Measurements from ENCODE around the gene CNOT8.
A peak's percentile ranks its signal among the peaks of the same experiment; 100 is the strongest.
"Not testable (repeated sequence)": the region's sequence is repeated elsewhere in the genome, so short reads cannot be mapped to it uniquely, and the experiment has no call there.

The CNOT8 gene

DNA sequence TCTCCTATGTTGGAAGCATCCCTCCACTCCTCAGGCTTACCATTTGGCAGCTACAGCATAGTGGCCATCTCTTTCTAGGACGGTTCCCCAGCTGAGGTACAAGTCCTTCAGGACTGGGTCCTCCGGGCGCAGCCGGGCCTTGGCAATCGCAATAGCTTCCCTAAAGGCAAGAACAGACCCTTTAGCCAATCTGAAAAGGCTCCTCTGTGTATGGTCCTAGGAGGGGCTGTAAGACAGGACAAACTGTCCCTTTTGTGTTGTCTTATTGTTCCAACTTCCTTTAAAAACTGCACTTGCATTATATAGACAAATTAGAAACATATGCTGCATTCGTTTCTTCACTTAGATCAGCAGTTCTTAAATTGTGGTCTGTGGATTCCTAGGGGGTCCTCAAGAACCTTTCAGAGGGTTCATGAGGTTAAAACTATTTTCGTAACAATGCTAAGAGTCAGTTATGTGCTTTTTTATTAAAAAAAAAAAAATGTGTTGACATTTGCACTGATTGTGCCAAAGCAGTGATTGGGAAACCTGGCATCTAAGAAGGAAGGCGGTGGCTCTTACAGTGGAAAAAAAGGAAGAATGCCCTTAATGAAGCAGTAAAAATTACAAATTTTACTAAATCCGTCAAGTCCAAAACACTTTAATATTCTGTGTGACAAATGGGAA is 40.9 kb downstream of the CNOT8 start:
- no peaks in the 10 kb centered on the region for H3K27me3 Mint-ChIP-seq
- H3K27ac Mint-ChIP-seq = peak overlapping the region; percentile 55
- no peaks in the 10 kb centered on the region for H3K4me1 Mint-ChIP-seq
- CTCF ChIA-PET = no interaction called here
- no peak for DNase-seq
- H3K4me3 Mint-ChIP-seq = no peak overlapping the region
- H3K36me3 Mint-ChIP-seq = peaks cover 51% of the 10 kb centered on the region
- no peaks in the 10 kb centered on the region for H3K9me3 Mint-ChIP-seq

DNA sequence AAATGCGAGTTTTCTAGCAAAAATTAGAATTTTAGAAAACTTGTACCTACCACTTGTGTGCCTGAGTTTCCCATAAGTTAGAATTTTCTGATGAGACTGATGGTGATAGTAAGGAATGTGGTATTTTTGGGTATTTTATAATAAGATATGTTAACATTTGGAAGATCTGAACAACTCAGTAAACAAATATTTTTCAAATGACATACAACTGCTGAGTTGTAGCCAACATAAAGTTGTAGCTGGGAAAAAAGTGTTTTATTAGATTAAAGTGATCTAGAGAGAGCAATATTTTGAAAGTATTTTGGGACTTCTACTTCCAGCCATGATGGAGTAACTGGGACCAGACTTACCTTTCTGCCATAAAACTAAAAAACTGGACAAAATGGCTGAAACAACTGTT is 41.6 kb downstream of the CNOT8 start:
- H3K4me3 Mint-ChIP-seq = no peak overlapping the region
- no peaks in the 10 kb centered on the region for H3K27me3 Mint-ChIP-seq
- CTCF ChIA-PET = no interaction called here
- H3K4me1 Mint-ChIP-seq = no peaks in the 10 kb centered on the region
- no peak for DNase-seq
- H3K27ac Mint-ChIP-seq = no peak overlapping the region
- H3K9me3 Mint-ChIP-seq = no peaks in the 10 kb centered on the region
- peaks cover 55% of the 10 kb centered on the region for H3K36me3 Mint-ChIP-seq

DNA sequence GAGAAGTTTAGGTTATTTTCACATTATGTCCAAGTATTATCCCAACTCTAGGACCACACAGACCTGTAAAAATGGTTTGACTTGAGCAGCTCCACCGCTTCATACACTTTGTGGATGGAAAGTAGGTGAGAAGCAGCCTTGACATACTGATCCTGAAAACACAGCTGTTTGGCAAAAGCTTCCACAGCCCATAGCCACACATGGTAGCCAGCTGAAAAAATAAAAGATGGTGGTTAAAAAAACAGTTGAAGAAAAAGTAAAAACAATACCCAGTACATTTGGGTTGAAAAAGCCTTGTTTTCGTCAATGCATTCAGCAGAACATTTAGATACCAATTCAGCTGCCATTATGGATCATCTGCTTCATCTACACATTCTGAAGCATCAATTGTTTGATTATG is 42.8 kb downstream of the CNOT8 start:
- CTCF ChIA-PET = no interaction called here
- Mint-ChIP-seq H3K4me3 (no peak overlapping the region), H3K27me3 (no peaks in the 10 kb centered on the region), H3K27ac (no peak overlapping the region), H3K9me3 (no peaks in the 10 kb centered on the region), H3K36me3 (peaks cover 50% of the 10 kb centered on the region), H3K4me1 (no peaks in the 10 kb centered on the region)
- DNase-seq = no peak

DNA sequence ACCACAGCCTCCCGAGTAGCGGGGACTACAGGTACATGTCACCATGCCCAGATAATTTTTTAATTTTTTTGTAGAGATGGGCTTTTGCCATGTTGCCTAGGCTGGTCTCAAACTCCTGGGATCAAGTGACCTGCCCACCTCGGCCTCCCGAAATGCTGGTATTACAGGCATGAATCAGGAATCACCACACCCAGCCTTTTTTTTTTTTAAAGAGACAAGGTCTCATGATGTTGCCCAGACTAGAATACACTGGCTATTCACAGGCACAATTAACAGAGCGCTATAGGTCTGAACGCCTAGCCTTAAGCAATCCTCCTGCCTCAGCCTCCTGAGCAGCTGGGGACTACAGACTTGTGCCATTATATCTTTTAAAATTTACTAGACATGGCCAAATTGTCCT is 43.5 kb downstream of the CNOT8 start:
- H3K9me3 Mint-ChIP-seq = no peaks in the 10 kb centered on the region
- peaks cover 47% of the 10 kb centered on the region for H3K36me3 Mint-ChIP-seq
- no peaks in the 10 kb centered on the region for H3K27me3 Mint-ChIP-seq
- no peak overlapping the region for H3K27ac Mint-ChIP-seq
- H3K4me3 Mint-ChIP-seq = no peak overlapping the region
- H3K4me1 Mint-ChIP-seq = no peaks in the 10 kb centered on the region
- CTCF ChIA-PET = interaction anchor here (1.0 kb wide), 1 partner anchor 43 kb away, joined by 4 read pairs; no protein-coding TSS in a partner anchor
- no peak for DNase-seq

DNA sequence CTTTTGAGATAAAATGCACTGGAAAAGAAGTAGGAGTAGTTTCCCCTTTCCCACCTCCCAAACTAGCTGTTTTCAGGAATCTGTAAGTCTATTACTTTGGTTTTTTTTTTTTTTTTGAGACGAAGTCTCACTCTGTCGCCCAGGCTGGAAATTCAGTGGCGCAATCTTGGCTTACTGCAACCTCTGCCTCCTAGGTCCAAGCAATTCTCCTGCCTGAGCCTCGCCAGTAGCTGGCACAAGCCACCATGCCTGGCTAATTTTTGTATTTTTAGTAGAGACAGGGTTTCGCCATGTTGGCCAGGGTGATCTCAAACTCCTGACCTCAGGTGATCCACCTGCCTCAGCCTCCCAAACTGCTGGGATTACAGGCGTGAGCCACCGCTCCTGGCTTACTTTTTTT is 47.2 kb downstream of the CNOT8 start:
- H3K4me1 Mint-ChIP-seq, H3K27me3 Mint-ChIP-seq, H3K4me3 Mint-ChIP-seq, H3K9me3 Mint-ChIP-seq, DNase-seq, CTCF ChIA-PET, H3K27ac Mint-ChIP-seq: not testable (repeated sequence)
- H3K36me3 Mint-ChIP-seq = peaks cover 39% of the 10 kb centered on the region

DNA sequence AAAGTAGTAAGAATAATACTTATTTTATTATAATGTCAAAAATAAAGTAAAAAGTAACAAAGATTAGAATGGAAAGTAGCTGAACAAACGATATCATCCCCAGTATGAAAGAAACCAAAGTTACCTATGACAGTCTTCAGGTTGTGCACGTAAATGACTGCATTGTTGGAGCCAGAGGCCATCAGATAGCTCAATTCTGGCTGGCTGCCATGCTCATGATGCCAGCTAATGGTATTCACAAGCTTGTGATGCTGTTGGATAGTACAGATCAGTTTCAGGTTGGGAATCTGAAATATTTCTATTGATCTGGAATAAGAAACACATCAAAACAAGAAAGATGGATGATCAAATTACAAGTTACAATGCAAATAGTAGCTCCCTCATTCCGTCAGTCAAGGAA is 58.4 kb downstream of the CNOT8 start:
- CTCF ChIA-PET = interaction anchor here (1.3 to 1.5 kb wide), 2 partner anchors 10 to 12 kb away, joined by 4 to 6 read pairs; no protein-coding TSS in a partner anchor
- no peak overlapping the region for H3K4me3 Mint-ChIP-seq
- DNase-seq = no peak
- H3K36me3 Mint-ChIP-seq = peaks cover 38% of the 10 kb centered on the region
- H3K27me3 Mint-ChIP-seq = no peaks in the 10 kb centered on the region
- H3K4me1 Mint-ChIP-seq = no peaks in the 10 kb centered on the region
- no peak overlapping the region for H3K27ac Mint-ChIP-seq
- H3K9me3 Mint-ChIP-seq = no peaks in the 10 kb centered on the region

DNA sequence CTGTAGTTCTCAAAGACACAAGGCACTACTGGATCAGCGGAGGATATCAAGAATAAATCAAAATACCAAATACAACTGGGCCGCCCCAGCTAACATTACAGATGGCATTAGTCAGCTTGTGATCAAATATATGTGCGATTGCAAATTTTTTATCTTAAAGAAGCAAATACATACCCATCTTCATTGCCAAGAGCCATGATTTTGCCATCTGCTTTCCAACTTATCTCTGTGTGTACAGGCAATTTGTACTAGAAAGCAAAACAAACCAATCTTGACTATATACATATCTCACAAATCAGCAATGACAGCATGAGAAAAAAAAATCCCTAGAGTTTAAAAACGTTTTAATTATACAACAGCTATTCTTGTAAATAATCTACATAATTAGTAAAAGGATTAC is 59.3 kb downstream of the CNOT8 start:
- no peak for DNase-seq
- Mint-ChIP-seq H3K4me1 (no peaks in the 10 kb centered on the region), H3K4me3 (no peak overlapping the region), H3K9me3 (no peaks in the 10 kb centered on the region), H3K27me3 (no peaks in the 10 kb centered on the region), H3K27ac (no peak overlapping the region), H3K36me3 (peaks cover 31% of the 10 kb centered on the region)
- CTCF ChIA-PET = interaction anchor here (1.5 kb wide), 1 partner anchor 11 kb away, joined by 6 read pairs; no protein-coding TSS in a partner anchor

DNA sequence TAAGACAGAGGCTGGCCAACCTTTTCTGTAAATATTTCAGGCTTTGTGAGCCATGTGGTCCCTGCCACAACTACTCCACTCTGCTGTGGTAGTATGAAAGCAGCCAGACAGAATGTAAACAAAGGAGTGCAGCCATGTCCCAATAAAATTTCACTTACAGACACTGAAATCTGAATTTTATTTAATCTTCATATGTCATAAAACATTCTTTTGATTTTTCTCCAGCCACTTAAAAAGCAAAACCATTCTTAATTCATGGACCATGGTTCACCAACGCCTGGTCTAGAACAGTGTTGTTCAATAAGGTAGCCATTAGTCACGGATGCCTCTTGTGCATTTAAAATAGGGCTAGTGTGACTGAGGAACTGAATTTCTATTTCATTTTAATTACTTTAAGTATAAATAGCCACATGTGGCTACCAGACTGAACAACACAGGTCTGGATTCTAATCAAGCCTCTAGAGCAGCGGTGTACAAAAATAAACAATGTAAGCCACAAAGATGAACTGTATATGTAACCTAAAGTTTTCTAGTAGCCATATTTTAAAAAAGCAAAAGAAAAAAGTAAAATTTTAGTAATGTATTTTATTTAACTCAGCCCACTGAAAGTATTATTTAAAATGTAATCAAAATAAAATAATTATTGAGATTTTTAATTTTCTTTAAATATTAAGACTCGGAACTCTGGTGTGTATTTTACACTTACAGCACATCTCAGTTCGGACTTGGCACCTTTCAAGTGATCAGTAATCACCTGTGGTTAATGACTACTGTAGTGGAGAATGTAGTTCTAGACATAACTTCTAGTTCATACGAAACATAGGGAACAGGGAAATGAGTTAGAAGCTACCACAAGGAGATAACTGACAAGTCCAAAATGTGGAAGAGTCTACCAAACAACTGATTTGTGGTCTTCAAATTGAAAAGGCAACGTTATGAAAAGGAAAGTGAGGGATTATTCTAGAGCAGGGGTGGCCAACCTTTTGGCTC is 65.3 kb downstream of the CNOT8 start:
- CTCF ChIA-PET = no interaction called here
- peaks cover 33% of the 10 kb centered on the region for H3K36me3 Mint-ChIP-seq
- no peak for DNase-seq
- no peak overlapping the region for H3K4me3 Mint-ChIP-seq
- no peaks in the 10 kb centered on the region for H3K4me1 Mint-ChIP-seq
- H3K9me3 Mint-ChIP-seq = no peaks in the 10 kb centered on the region
- no peak overlapping the region for H3K27ac Mint-ChIP-seq
- H3K27me3 Mint-ChIP-seq = no peaks in the 10 kb centered on the region

Measured in activated naive CD4-positive, alpha-beta T cell treated with anti-CD3 and anti-CD28 coated beads, Interleukin-2, amount 10 ng/mL, durations not matched to agents 7 days and 5 days (primary cell).